Stomach (tissue), 4 donors: Measurements from ENCODE around the gene THAP12.

Experiments used
- EP300 ChIP-seq: sonication (generic); formaldehyde crosslinking; IDR thresholded peaks from one replicate; pipeline ENCODE4 v1.6.1; 2017; ENCODE audit warnings: antibody characterized with exemption
- POLR2A ChIP-seq, 4 donors: fragments of 450-650 bp; IDR thresholded peaks; one replicate each; pipeline ENCODE4 v1.6.1; 2016; ENCODE audit warnings: antibody characterized with exemption in 4 of 4, control low read depth in 2 of 4, mild to moderate bottlenecking in 1 of 4, moderate library complexity in 1 of 4
- POLR2AphosphoS5 ChIP-seq, 3 donors: sonication (generic); formaldehyde crosslinking; IDR thresholded peaks; one replicate each; pipeline ENCODE4 v1.6.1; 2016; ENCODE audit warnings: antibody characterized with exemption in 3 of 3
- TF ChIP-seq, protein P1 (sequence below), 7 experiments: fragments of 450-650 bp in 4 of 7; fragments of 200-600 bp in 3 of 7; sonication (generic) in 3 of 7; IDR thresholded peaks; one replicate each; pipeline ENCODE4 v1.5.1; 2016 to 2019; ENCODE audit warnings: antibody characterized with exemption in 7 of 7, control low read depth in 2 of 7, mild to moderate bottlenecking in 1 of 7

GRCh38 chr11:76321340-76321739 lies 59.6 kb downstream of the THAP12 start:
- TF ChIP-seq, protein P1, sequence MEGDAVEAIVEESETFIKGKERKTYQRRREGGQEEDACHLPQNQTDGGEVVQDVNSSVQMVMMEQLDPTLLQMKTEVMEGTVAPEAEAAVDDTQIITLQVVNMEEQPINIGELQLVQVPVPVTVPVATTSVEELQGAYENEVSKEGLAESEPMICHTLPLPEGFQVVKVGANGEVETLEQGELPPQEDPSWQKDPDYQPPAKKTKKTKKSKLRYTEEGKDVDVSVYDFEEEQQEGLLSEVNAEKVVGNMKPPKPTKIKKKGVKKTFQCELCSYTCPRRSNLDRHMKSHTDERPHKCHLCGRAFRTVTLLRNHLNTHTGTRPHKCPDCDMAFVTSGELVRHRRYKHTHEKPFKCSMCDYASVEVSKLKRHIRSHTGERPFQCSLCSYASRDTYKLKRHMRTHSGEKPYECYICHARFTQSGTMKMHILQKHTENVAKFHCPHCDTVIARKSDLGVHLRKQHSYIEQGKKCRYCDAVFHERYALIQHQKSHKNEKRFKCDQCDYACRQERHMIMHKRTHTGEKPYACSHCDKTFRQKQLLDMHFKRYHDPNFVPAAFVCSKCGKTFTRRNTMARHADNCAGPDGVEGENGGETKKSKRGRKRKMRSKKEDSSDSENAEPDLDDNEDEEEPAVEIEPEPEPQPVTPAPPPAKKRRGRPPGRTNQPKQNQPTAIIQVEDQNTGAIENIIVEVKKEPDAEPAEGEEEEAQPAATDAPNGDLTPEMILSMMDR (IDR thresholded peaks at IDR 0.05), result no peak
- TF ChIP-seq POLR2AphosphoS5 (IDR thresholded peaks at IDR 0.05) (no peak), POLR2A (IDR thresholded peaks at IDR 0.05) (no peak), EP300 (no peak)
